ENCODE measurements around the gene NAT8.
"Not testable (repeated sequence)": the region's sequence is repeated elsewhere in the genome, so short reads cannot be mapped to it uniquely, and the experiment has no call there.

Gene NAT8

DNA sequence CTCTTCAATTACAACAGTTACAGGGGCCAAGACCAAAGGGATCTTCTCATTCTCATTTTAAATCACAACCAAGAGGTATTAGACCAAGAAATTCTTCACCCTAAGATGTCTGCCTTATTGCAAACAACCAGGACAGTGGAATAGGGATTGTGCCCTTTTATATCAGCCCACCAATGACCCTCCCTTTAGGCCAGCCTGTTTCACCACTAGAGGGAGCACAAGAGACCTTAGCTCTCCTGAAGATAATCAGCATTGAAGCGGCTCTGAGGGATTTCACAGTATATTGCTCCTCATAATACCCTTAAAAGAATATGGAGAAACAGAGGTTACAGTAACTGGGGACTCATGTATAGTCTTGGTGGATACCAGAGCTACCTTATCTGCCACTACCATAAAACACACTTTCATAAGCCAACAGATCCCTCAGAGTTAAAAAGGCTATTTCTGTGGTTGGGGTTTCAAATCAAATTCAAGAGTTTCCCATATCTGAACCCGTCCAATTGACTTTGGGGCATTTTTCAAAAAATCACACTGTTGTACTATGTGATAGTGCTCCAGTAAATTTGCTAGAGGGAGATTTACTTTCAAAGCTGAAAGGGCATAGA lies 11.5 kb downstream of the NAT8 start:
- DNase-seq = not testable (repeated sequence)

GRCh38 chr2:73628493-73628892 lies 13.7 kb downstream of the NAT8 start:
- not testable (repeated sequence) for DNase-seq

DNA sequence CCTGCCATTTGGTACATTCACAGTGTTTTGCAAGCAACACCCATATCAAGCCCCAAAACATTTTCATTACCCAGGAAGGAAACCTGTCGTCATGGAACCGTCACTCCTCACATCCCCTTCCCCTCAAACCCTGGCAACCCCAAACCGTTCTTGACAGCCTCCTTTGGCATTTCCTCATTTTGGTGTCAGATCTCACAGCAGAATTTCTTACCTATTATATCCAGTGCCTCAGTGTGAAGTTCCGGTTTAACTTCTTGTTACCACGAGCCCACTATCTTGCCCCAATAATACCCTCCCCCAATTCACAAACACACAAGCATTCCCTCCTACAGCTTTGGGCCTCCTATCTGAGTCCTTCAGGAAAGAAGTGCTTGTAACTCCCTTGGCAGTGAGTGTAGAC lies 16.0 kb downstream of the NAT8 start:
- not testable (repeated sequence) for DNase-seq

DNA sequence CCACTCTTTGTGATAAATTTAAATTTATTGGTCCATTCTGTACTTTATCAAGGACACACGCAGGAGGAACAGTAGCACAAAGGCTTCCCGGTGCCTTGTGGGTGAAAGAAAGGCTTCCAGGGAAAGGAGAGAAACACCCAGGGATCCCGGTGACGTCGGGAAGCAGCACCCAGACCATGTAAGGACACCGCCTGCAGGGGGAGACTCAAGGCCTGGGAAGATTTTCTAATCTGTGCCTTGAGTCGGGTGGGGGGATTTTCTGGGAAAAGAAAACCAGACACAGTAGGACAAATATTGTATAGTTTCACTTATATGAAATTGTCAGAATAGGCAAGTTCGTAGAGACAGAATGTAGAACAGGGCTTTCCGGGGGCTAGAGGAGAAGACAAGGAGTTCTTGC lies 17.6 kb downstream of the NAT8 start:
- not testable (repeated sequence) for DNase-seq

DNA sequence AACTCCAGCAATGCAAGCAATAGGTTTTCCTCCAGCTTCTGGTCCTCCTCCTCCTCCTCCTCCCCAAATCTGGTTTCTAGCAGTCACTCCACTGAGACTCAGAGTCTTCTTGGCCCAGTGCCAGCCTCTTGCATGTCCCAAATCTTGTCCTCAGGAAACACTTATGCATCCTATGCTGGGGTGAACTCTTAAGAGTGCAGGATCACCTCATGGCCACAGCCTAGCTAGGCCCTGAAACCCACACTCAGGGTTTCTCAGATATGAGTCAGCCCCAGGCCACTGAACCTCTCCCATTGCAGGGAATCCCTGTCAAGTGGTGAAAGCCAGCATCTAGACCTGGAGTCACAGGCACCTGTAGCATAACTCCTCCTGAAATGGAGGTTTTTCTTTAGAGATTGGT lies 18.2 kb downstream of the NAT8 start:
- not testable (repeated sequence) for DNase-seq

GRCh38 chr2:73619925-73620324 lies 22.3 kb downstream of the NAT8 start:
- DNase-seq = not testable (repeated sequence)

GRCh38 chr2:73614997-73615396 lies 27.2 kb downstream of the NAT8 start:
- no peak for DNase-seq

- no peak for DNase-seq
Observed at GRCh38 chr2:73614105-73614504, 28.1 kb downstream of the NAT8 start.

GRCh38 chr2:73611867-73612266 lies 30.4 kb downstream of the NAT8 start:
- no peak for DNase-seq

- DNase-seq = no peak
Observed at GRCh38 chr2:73611193-73611592, 31.0 kb downstream of the NAT8 start.

- DNase-seq = no peak
Observed at GRCh38 chr2:73610111-73610510, 32.1 kb downstream of the NAT8 start.

GRCh38 chr2:73604589-73604988 lies 37.6 kb downstream of the NAT8 start:
- DNase-seq = not testable (repeated sequence)

DNA sequence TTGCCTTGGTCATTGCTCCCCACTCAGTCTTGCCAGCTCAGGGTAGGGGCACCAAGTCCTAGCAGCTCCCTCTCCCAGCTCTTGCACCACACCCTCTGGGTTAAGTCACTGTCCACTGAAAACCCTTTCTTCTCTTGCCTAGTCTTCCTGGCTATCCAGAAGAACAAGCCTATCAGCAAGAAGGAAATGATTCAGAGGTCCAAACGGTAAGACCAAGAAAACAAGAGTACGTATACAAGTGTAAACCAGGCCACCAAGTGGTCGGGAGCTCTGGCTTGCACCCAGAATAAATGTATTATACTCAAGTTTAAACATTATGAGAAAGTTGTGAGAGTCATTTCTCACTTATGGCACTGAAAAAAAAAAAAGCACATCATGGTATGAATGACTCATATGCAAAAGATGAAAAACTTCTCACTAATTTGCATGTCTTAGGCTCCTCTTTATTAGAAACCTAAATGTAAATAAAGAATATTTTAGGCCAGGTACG lies 39.1 kb downstream of the NAT8 start:
- not testable (repeated sequence) for DNase-seq

- no peak for DNase-seq
Observed at GRCh38 chr2:73601780-73602179, 40.4 kb downstream of the NAT8 start.

DNA sequence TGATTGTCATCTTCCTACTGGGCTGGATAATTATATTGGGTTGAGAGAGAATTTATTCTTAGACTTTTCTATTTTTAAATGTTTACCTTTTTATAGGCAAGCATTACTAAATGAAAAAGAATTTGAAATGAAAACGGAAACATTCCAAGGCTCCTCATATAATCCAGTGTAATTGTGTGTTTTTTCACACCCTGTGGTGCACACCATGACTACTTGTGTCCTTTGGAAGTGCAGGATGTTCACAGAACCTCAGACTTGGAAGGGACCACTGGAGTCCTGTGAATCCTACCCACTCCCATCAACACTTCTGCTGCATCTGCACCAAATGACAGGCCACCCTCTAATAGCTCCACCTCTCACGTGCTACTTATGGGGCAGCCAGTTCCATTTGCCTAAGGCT lies 48.0 kb downstream of the NAT8 start:
- no peak for DNase-seq

DNA sequence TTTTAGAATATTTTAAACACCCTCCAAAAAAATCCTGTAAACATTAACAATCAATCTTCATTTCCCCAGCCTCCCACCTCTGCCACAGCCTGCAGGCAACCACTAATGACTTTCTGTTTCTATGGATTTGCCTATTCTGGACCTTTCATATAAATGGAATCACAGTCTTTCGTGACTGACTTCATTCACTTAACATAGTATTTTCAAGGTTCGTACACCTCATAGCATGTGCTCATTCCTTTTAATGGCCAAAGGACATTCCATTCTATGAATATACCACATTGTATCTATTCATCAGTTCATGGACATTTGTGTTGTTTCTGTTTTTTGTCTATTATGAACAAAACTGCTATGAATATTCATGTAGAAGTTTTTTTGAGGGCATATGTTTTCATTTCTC lies 48.5 kb downstream of the NAT8 start:
- DNase-seq = no peak

Data from NCI-H1092 treated with DMSO at 0.1 percent for 48 hours (cell line).